Gastroesophageal sphincter (tissue), 4 donors: ENCODE results near the gene SMOC1. TPM values are rescaled to one million over a fixed set of nuclear protein-coding genes. Genes with fewer than 3 reads are reported as not detected.
A peak's percentile ranks its signal among the peaks of the same experiment; 100 is the strongest.

Experiments used
- ATAC-seq: fragments of 150-250 bp; one replicate; pipeline ENCODE4 v1.9.1; 2016; ENCODE audit warnings: mild to moderate bottlenecking, moderate library complexity
- H3K27ac ChIP-seq, 4 donors: fragments of 200-600 bp; sonication (generic) in 3 of 4; 1 replicate in 3 of 4; 2 replicates in 1 of 4; pipeline ENCODE4 v1.5.1; 2016 to 2019
- H3K27me3 ChIP-seq: fragments of 200-600 bp; sonication (generic); one replicate; pipeline ENCODE4 v1.5.1; 2019
- H3K36me3 ChIP-seq, 2 donors: fragments of 200-600 bp; sonication (generic); one replicate each; pipeline ENCODE4 v1.5.1; 2019; ENCODE audit warnings: control low read depth in 1 of 2
- H3K4me1 ChIP-seq, 3 donors: fragments of 200-600 bp; sonication (generic); 1 replicate in 2 of 3; 2 replicates in 1 of 3; pipeline ENCODE4 v1.5.1; 2016 to 2019; ENCODE audit warnings: control low read depth in 2 of 3
- H3K4me3 ChIP-seq, 2 donors: fragments of 200-600 bp; sonication (generic); one replicate each; pipeline ENCODE4 v1.5.1; 2019; ENCODE audit warnings: mild to moderate bottlenecking in 1 of 2, moderate library complexity in 1 of 2
- H3K9me3 ChIP-seq, 3 donors: fragments of 200-600 bp; sonication (generic); one replicate each; pipeline ENCODE4 v1.5.1; 2017 to 2019; ENCODE audit warnings: control low read depth in 2 of 3
- CTCF ChIP-seq, 4 experiments: fragments of 200-600 bp in 2 of 4; fragments of 450-650 bp in 2 of 4; sonication (generic) in 1 of 4; IDR thresholded peaks; one replicate each; pipeline ENCODE4 v1.5.1; 2017 to 2019; ENCODE audit warnings: antibody characterized with exemption in 4 of 4, mild to moderate bottlenecking in 2 of 4, moderate library complexity in 2 of 4
- EP300 ChIP-seq: sonication (generic); formaldehyde crosslinking; IDR thresholded peaks from one replicate; pipeline ENCODE4 v1.6.1; 2017; ENCODE audit warnings: antibody characterized with exemption, mild to moderate bottlenecking
- POLR2A ChIP-seq, 2 donors: fragments of 450-650 bp; IDR thresholded peaks; one replicate each; pipeline ENCODE4 v1.6.1; 2017; ENCODE audit warnings: antibody characterized with exemption in 2 of 2, mild to moderate bottlenecking in 2 of 2, moderate library complexity in 1 of 2
- POLR2AphosphoS5 ChIP-seq: sonication (generic); formaldehyde crosslinking; IDR thresholded peaks from one replicate; pipeline ENCODE4 v1.6.1; 2017; ENCODE audit warnings: antibody characterized with exemption
- WGBS, 2 donors: methylation state at CpG; one replicate each; pipeline ENCODE4 v1.1.5; 2018; ENCODE audit warnings: low coverage in 1 of 2; 5-methylcytosine and 5-hydroxymethylcytosine counted together
- total RNA-seq, 4 donors: library from RNA; depleted of rRNA; stranded (reverse); fragments of >200 nt; gene quantifications; one replicate each; pipeline ENCODE4 v1.1.0, GENCODE V29; 2016

SMOC1 gene
- total RNA-seq, 4 donors from 2014 or later: 0.19 to 11.8 (median 0.31) TPM; not detected in 1

DNA sequence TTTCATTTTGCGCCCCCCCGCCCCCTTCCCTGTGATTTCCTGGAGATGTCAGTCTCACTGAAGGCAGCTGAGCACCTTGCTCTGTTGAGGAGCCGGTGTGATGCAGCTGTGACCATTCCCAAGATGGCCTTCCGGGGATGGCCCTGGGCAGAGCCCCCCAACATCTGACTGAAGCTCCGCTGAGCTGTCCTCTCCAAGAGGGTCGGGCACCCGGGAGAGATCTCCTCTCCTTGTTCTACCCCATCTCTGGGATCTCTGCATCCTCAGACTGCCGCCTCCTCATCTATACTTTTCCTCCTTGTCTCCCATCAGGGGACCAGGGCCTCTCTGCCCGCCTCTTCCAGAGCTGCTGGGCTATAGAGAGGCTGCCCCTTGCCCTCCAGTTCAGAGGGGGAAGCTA is 965 bp upstream of the SMOC1 start:
- H3K27ac ChIP-seq: no peak overlapping the region
- 81 to 100% methylated on average over 2 to 6 of the region's 9 CpGs for WGBS, 2 donors
- H3K27me3 ChIP-seq: peaks cover 62% of the 10 kb centered on the region
- TF ChIP-seq EP300 (no peak), POLR2A (IDR thresholded peaks at IDR 0.05) (no peak), POLR2AphosphoS5 (no peak), CTCF (IDR thresholded peaks at IDR 0.05) (no peak)
- H3K36me3 ChIP-seq: no peaks in the 10 kb centered on the region
- ATAC-seq: no peak
- peaks cover 0 to 4% (median 0%) of the 10 kb centered on the region in 3 donors for H3K9me3 ChIP-seq
- H3K4me3 ChIP-seq: no peak overlapping the region
- H3K4me1 ChIP-seq: peaks cover 0 to 14% (median 0%) of the 10 kb centered on the region in 3 donors

GRCh38 chr14:69880044-69880487 is 850 bp downstream of the SMOC1 start:
- Histone ChIP-seq H3K27me3 (peaks cover 68% of the 10 kb centered on the region), H3K36me3 (no peaks in the 10 kb centered on the region), H3K4me1 (peaks cover 0 to 14% (median 0%) of the 10 kb centered on the region in 3 donors), H3K9me3 (no peaks in the 10 kb centered on the region), H3K4me3 (peak overlapping the region in 1 of 2 donors; percentile 44), H3K27ac (no peak overlapping the region)
- no peak for TF ChIP-seq EP300
- no peak for TF ChIP-seq CTCF (IDR thresholded peaks at IDR 0.05)
- TF ChIP-seq POLR2A (IDR thresholded peaks at IDR 0.05): no peak
- no peak for TF ChIP-seq POLR2AphosphoS5
- no peak for ATAC-seq
- WGBS, 2 donors: 5 to 8% methylated on average over 5 to 9 of the region's 21 CpGs

DNA sequence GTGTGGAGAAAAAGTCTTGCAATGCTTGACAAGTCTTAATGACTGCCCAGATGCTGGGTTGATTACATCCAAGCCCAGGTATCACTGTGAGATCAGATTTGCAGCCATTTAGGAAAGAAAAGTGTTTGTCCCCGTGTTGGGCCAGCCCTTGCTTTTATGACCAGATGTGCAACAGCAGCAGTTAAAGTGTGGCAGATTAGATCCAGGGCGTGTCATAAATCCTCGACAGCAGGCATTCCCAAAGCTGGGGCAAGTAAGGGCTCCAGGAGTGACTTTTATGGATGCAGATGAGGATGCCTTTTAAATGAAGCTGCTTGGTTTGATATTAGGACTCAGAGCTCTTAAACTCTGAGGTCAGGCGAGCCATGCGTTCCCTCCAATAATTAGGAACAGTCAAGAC is 1.7 kb downstream of the SMOC1 start:
- TF ChIP-seq POLR2A (IDR thresholded peaks at IDR 0.05) (no peak), EP300 (no peak), POLR2AphosphoS5 (no peak), CTCF (IDR thresholded peaks at IDR 0.05) (no peak)
- WGBS, 2 donors: 59 to 84% methylated on average over 3 to 5 of the region's 5 CpGs

DNA sequence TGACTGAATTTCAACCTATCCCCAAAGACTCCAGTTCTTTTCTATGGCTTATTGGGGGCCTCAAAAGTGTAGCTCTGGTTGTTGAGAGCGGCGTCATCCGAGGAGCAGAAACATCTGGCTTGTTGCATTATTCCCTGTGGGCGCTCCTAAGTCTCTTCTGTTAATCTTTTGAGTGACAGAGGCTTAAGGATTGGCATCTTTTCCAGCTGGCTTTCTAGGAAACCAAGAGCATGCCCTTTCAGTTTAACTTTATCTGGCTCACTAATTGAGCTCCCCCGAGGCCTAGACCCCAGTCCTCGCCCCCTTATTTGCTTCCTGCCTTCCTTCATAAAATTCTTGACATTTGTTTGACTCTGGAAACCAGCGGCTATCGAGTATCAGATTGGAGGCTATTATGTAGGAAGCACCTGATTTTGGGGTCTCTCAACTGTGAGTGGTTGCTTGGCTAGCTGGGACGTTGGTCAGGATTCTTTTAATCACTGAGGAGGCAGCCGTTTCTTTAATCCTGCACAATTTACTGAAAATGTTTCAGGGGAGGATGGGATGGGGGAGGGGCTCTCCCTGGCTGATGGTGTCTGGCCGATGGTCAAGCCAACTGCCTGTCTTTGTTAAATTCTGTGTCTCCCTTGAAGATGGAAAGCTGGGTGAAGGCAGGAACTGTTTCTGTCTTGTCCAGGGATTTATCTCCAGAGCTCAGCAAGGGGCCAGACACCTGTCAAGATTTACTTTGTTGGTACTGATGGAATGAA is 3.1 kb downstream of the SMOC1 start:
- 23 to 53% methylated on average over 6 to 9 of the region's 11 CpGs for WGBS, 2 donors
- H3K27ac ChIP-seq: no peak overlapping the region
- H3K27me3 ChIP-seq: peaks cover 76% of the 10 kb centered on the region
- no peaks in the 10 kb centered on the region for H3K36me3 ChIP-seq
- peaks cover 0 to 14% (median 0%) of the 10 kb centered on the region in 3 donors for H3K4me1 ChIP-seq
- H3K9me3 ChIP-seq: no peaks in the 10 kb centered on the region
- no peak for TF ChIP-seq POLR2AphosphoS5
- no peak for TF ChIP-seq POLR2A (IDR thresholded peaks at IDR 0.05)
- TF ChIP-seq EP300: no peak
- TF ChIP-seq CTCF (IDR thresholded peaks at IDR 0.05): no peak
- no peak for ATAC-seq
- H3K4me3 ChIP-seq: no peak overlapping the region

More for the DNA sequence above, 1.7 kb downstream of the SMOC1 start:
- Histone ChIP-seq H3K27ac (no peak overlapping the region), H3K36me3 (no peaks in the 10 kb centered on the region), H3K4me3 (no peak overlapping the region), H3K4me1 (peaks cover 0 to 14% (median 0%) of the 10 kb centered on the region in 3 donors), H3K27me3 (peaks cover 72% of the 10 kb centered on the region), H3K9me3 (no peaks in the 10 kb centered on the region)
- ATAC-seq: no peak

DNA sequence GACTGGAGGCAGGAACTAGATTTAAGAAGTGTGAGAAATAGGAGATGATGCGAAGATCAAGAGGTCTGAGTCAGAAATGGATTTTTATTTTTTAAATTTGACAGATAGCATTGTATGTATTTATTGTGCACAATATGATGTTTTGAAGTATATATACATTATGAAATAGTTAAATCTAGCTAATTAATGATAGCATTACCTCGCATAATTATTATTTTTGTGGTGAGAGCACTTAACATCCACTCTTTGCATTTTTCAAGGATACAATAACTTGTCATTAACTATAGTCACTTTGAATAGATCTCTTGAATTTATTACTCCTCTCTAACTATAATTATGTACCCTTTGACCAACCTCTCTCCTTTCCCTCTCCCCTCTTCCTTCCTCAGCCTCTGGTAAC is 3.7 kb downstream of the SMOC1 start:
- Histone ChIP-seq H3K4me1 (peaks cover 0 to 14% (median 0%) of the 10 kb centered on the region in 3 donors), H3K4me3 (no peak overlapping the region), H3K27ac (no peak overlapping the region), H3K9me3 (no peaks in the 10 kb centered on the region), H3K36me3 (no peaks in the 10 kb centered on the region), H3K27me3 (peaks cover 71% of the 10 kb centered on the region)
- TF ChIP-seq EP300 (no peak), POLR2AphosphoS5 (no peak), POLR2A (IDR thresholded peaks at IDR 0.05) (no peak)
- WGBS, 2 donors: 83 to 91% methylated on average over 2 of the region's 2 CpGs
- no peak for ATAC-seq
